GM19468 (cell line): Measurements from ENCODE around the gene ROCK2.
"Not testable (repeated sequence)": the region's sequence is repeated elsewhere in the genome, so short reads cannot be mapped to it uniquely, and the experiment has no call there.

Experiments used
- ATAC-seq: cut with Tn5 transposase; IDR thresholded peaks from one replicate; pipeline ENCODE4 v1.9.1; 2021; ENCODE audit warnings: mild to moderate bottlenecking, moderate library complexity, moderate number of reproducible peaks; ENCODE audit not compliant: unreplicated experiment; ENCODE audit errors: extremely low read depth

The ROCK2 gene

GRCh38 chr2:11201969-11202368 is 142.5 kb downstream of the ROCK2 start:
- ATAC-seq: no peak

DNA sequence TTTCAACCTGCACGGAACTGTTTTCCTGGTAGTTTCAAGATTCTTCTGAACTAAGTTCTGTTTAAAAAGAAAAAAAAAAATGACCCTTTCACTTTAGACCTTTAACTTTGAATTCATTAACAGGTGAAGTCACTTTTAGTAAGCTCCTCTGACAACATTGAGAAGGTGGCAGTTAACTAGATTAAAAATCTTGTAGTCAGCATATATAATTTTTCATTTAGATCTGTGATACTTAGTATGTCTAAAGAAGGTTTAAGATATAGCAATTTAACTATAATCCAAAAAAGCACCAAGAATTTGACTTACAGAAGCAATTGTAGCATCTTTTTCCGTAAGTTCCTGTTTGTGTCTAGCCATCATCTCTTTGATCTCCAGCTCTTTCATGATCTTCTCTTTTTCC is 143.8 kb downstream of the ROCK2 start:
- no peak for ATAC-seq

DNA sequence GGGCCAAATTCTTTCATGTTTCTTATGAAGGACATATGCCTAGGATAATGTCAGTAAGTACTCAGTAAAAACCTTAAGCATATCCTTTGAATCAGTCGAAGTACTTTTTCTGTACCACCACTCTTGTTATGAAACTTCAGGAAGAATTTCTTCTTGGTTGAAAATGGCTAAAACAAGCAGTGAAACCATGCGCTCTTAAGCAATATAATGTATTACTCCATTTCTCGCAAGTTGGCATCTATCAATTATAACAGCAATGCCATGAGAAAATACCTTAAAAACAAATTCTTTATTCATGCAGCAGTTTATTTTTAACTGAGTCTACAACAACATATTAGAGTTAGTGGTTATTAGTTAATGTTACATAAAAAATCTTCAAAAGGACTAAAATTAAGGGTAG is 148.2 kb downstream of the ROCK2 start:
- ATAC-seq: no peak

GRCh38 chr2:11187731-11188130 is 156.7 kb downstream of the ROCK2 start:
- no peak for ATAC-seq

DNA sequence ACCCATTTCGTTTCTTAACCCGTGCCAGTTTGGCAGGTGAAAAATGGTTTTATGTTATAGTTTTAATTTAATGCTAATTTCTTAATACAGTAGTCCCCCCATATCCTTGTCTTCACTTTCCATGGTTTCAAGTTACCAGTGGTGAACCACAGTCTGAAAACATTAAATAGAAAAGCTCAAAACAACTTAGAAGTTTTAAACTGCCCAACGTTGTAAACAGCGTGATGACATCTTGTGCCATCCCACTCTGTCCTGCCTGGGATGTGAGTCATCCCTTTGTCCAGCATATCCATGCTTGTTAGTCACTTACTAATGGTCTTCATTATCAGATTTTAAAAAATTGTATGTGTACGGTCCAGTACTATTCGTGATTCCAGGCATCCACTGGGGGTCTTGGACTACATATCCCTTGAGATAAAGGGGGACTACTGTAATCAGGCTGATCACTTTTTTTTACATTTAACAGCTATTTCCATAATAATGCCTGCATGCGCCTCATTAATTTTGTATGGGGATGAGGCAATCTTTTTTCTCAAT is 157.3 kb downstream of the ROCK2 start:
- ATAC-seq: no peak

GRCh38 chr2:11186145-11186544 is 158.3 kb downstream of the ROCK2 start:
- no peak for ATAC-seq

GRCh38 chr2:11182951-11183350 is 161.5 kb downstream of the ROCK2 start:
- no peak for ATAC-seq

GRCh38 chr2:11180653-11181052 is 163.8 kb downstream of the ROCK2 start:
- no peak for ATAC-seq

GRCh38 chr2:11179899-11180298 is 164.5 kb downstream of the ROCK2 start:
- no peak for ATAC-seq

DNA sequence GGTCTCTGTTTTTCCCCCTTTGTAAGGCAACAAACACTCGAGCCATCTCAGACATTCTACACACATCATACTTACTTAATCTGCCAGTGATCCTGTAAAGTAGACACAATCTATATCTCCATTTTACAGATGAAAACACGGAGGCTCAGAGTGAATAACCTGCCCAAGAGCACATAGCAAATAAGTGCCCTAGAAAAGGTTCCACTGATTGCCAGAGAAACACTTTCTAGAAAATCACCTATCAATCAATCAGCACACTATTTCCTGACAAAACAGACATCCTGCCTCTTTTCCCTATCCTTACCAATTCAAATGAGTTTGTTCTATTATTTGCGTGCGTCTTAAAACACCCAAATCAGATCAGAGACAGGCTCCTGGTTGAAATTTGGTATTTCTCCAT is 165.2 kb downstream of the ROCK2 start:
- ATAC-seq: no peak

DNA sequence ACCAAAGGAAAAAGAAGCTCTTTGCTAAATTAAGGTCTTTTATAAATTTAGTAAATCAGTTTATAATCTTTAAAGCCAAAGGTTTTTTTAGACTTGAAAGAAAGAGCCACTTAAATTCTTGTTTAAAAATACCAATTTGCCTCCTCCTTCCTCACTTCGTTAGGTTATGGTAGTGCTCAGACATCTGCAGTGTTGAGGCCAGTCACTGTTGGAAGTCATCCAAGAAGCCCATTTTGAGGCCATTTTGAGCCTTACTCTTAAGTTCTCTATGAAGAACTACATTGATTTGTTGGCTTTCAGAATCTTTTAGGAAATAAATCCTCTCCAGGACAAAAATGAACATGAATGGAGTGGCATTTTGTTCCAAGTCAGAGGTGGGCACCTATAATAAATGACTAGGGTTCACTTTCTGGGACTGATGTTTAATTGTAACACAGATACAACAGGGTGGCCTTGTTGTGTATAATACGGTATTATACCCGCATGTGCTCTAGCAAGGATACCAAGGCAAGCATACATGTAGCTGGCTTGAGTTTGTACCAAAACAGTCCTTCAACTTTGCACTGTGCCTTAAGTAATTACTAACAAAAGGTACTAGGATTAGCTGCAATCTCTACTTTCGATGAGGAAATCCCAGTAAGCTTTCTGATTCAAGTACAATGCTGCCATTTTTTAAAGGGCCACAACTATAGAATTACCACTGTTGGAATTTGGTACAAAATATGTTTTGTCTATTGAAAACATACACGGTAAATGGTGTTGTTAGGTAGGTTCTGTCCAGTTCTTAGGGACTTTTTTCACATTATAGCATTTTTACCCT is 166.4 kb downstream of the ROCK2 start:
- no peak for ATAC-seq

DNA sequence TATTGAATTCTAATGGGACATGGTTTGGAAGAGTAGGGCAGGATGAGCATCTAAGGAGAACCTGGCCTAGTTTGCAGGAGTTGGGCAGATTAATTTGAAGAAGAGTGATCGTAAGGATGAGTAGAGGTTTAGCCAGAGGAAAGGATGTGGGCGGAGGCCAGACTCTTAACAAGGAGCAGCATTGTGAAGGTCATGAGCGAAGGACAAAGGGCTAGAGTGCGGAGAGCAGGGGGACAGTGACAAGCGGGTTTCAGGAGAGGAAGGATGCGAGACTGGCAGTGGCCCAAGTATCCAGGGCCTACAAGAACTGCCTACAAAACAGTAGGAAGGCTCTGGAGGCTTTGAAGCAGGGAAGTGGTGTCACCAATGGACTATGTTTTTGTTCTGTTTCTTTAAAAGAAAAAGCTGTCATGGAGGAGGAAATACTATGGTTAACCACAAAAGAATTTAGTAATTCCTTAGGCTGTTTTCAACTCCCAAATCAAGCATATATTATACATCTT is 169.1 kb downstream of the ROCK2 start:
- no peak for ATAC-seq

DNA sequence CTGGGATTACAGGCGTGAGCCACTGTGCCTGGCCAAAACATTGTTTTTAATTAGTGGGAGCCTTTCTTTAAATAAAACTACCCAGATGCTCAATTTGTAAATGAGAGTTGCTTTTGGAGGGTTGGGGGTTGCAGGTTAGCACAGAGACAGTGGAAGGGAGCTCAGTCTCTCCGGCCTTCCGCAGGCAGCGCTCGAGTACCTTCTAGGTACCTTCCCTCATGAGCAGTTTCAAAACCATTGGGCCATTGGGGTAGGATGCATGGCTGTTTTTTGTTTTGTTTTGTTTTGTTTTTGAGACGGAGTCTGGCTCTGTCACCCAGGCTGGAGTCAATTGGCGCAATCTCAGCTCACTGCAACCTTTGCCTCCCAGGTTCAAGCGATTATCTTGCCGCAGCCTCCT is 170.2 kb downstream of the ROCK2 start:
- ATAC-seq: no peak

DNA sequence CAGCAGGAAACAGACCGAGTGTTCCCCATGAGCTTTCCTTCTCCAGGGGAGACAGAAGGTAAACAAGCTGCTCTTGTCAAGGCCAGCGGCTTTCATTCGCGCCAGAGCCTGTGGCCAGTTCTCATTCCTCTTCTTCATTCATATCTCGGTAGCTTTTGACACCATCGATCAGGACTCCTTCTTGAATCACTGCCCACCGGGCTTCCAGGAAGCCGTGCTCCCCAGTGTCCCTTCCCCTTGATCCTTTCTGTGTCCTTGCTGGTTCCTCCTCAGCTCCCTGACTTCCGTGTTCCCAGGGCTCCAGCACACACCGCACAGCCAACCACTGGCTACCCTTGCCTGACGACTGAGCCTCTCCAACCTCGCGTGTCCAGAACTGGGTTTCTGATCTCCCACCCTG is 175.1 kb downstream of the ROCK2 start:
- ATAC-seq: no peak

DNA sequence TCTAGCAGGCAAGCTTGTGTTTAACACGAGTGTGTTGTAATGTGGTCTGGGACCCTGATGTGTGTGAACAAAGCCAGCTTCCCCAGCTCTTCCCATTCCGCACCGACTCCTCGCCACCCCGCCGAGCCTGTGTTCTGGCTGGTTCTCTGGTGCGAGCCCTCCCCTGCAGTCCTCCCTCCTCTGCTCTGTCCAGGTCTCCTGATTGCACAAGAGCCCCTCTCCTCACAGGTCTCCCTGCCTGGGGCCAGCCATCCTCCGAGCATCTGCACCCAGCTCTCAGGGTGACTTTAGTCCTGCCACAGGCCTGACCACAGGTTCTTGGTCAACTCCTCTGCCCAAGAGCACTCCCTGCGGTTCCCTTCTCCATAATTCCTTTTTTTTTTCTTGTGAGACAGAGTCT is 175.9 kb downstream of the ROCK2 start:
- no peak for ATAC-seq

GRCh38 chr2:11166476-11166875 is 178.0 kb downstream of the ROCK2 start:
- ATAC-seq: no peak

DNA sequence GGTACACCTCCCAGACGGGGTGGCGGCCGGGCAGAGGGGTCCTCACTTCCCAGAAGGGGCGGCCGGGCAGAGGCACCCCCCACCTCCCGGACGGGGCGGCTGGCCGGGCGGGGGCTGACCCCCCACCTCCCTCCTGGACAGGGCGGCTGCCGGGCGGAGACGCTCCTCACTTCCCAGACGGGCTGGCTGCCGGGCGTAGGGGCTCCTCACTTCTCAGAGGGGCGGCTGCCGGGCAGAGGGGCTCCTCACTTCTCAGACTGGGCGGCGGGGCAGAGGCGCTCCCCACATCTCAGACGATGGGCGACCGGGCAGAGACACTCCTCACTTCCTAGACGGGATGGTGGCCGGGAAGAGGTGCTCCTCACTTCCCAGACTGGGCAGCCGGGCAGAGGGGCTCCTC is 179.4 kb downstream of the ROCK2 start:
- ATAC-seq: not testable (repeated sequence)

DNA sequence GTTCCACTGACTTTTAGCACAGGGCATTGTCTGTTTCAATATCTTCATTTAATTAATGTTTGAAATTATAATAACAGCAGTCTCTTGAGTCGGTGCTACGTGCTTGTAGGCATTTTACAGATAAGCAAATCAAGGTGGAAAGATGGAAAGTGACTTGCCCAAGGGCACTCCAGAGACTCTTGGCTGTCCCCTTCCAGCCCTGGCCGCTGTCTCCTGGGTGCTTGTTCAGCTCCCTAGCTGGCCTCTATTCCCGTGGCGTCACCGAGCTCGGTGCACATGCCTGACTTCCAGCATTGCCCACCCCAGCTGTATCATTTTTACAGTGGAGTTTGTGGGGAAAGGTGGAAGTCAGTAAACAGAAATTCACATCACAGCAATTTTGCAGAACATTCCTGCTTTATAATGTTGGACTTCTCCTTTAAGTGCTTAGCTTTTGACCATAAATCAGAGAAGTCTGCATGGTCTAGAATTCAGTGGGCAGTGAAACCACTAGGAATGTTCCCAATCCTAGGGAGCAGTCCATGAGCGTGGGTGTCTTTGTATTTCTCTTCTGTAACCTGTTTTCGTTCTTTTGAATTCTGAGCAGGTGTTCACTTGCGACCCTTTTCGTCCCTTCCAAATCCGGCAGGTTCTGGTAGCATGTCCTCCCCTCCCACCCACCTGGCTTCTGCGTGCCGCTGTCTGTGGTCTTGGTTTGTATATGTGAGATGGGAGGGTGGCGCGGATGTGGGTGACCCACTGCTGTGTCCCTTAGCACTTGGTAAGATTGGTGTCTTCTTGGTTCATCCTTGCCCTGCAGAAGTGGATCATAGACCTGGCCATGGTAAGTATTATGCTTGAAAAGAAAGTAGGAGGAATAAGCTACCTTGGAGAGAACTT is 180.8 kb downstream of the ROCK2 start:
- ATAC-seq: no peak

DNA sequence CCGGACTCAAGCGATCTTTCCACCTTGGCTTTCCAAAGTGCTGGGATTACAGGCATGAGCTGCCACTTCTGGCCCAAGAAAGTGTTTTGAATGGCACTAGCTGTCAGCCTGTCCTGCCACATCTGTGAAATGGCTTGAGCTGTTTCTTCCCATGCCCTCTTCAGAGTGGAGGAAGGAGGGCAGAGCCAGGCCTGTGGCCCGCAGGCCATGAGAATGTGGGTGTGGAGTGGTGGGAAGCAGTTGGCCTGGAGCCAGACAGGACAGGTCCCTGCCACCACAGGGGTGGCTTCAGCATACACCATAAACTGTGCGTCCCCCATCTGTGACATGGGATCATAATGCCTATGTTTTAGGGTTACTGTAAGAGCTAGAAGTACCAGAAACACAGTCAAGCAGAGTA is 182.7 kb downstream of the ROCK2 start:
- ATAC-seq: no peak

GRCh38 chr2:11160731-11161455 is 183.5 kb downstream of the ROCK2 start:
- ATAC-seq: peak; percentile 51
